ENCODE measurements around the gene CDPF1. TPM values are rescaled to one million over a fixed set of nuclear protein-coding genes. Genes with fewer than 3 reads are reported as not detected.
"Not testable (repeated sequence)": the region's sequence is repeated elsewhere in the genome, so short reads cannot be mapped to it uniquely, and the experiment has no call there.

CDPF1 gene
- polyA plus RNA-seq, 3 donors = 8.3 to 8.4 (median 8.3) TPM

- WGBS (ENCODE audit: insufficient coverage) = 97% methylated on average over 11 of the region's 17 CpGs
- Histone ChIP-seq H3K9ac (ENCODE audit: insufficient read depth, low read length, poor library complexity, severe bottlenecking) (no peak overlapping the region), H3K79me2 (ENCODE audit: insufficient read depth, low read length) (no peaks in the 10 kb centered on the region), H2AFZ (ENCODE audit: insufficient read depth, low read depth, low read length, poor library complexity, severe bottlenecking) (no peak overlapping the region), H4K20me1 (ENCODE audit: insufficient read depth, low read length) (no peaks in the 10 kb centered on the region), H3K36me3 (replicated peaks in 1 of 2; ENCODE audit: control insufficient read depth in 1 of 2, insufficient read depth in 2 of 2, low read length in 2 of 2) (peaks cover 15 to 56% of the 10 kb centered on the region in 2 donors), H3K27ac (ENCODE audit: low read depth in 1 of 2, low read length in 2 of 2) (no peak overlapping the region), H3K4me3 (replicated peaks in 1 of 3; ENCODE audit: low read depth in 2 of 3, low read length in 3 of 3) (no peak overlapping the region), H3K4me1 (ENCODE audit: control insufficient read depth in 1 of 2, insufficient read depth in 2 of 2, low read length in 2 of 2) (no peaks in the 10 kb centered on the region), H3K27me3 (ENCODE audit: control insufficient read depth in 2 of 2, insufficient read depth in 2 of 2, low read length in 2 of 2) (no peaks in the 10 kb centered on the region), H3K9me3 (replicated peaks in 1 of 2; ENCODE audit: control insufficient read depth in 1 of 2, insufficient read depth in 1 of 2, low read length in 2 of 2) (no peaks in the 10 kb centered on the region), H3K4me2 (replicated peaks; ENCODE audit: extremely low read depth, low read length, poor library complexity, severe bottlenecking) (no peak overlapping the region)
- H3K27ac Mint-ChIP-seq = peak overlapping the region in 1 of 7 donors; percentile 4
- no peak overlapping the region for H3K4me3 Mint-ChIP-seq
- TF ChIP-seq CTCF (IDR thresholded peaks at IDR 0.05) = no peak
- no peak for DNase-seq
- no peaks in the 10 kb centered on the region for H3K27me3 Mint-ChIP-seq (ENCODE audit: low read depth in 3 of 3)
- intact Hi-C loops (cut with micrococcal nuclease) = no loop called here
- H3K36me3 Mint-ChIP-seq = peaks cover 40 to 56% of the 10 kb centered on the region in 2 donors
- H3K4me1 Mint-ChIP-seq = no peaks in the 10 kb centered on the region
- H3K9me3 Mint-ChIP-seq = peaks cover 0 to 4% (median 0%) of the 10 kb centered on the region in 7 donors
Observed at GRCh38 chr22:46201059-46201757, 48.9 kb downstream of the CDPF1 start.

- H4K20me1 ChIP-seq (ENCODE audit: insufficient read depth, low read length); H3K27me3 Mint-ChIP-seq (ENCODE audit: low read depth in 3 of 3); H2AFZ ChIP-seq (ENCODE audit: insufficient read depth, low read depth, low read length, poor library complexity, severe bottlenecking); H3K27ac ChIP-seq (ENCODE audit: low read depth in 1 of 2, low read length in 2 of 2); H3K9ac ChIP-seq (ENCODE audit: insufficient read depth, low read length, poor library complexity, severe bottlenecking); H3K4me1 Mint-ChIP-seq; H3K79me2 ChIP-seq (ENCODE audit: insufficient read depth, low read length); H3K4me2 ChIP-seq (replicated peaks; ENCODE audit: extremely low read depth, low read length, poor library complexity, severe bottlenecking); H3K9me3 ChIP-seq (replicated peaks in 1 of 2; ENCODE audit: control insufficient read depth in 1 of 2, insufficient read depth in 1 of 2, low read length in 2 of 2); DNase-seq; H3K9me3 Mint-ChIP-seq; H3K4me3 Mint-ChIP-seq; H3K4me1 ChIP-seq (ENCODE audit: control insufficient read depth in 1 of 2, insufficient read depth in 2 of 2, low read length in 2 of 2); H3K27me3 ChIP-seq (ENCODE audit: control insufficient read depth in 2 of 2, insufficient read depth in 2 of 2, low read length in 2 of 2); H3K4me3 ChIP-seq (replicated peaks in 1 of 3; ENCODE audit: low read depth in 2 of 3, low read length in 3 of 3); intact Hi-C loops (cut with micrococcal nuclease): not testable (repeated sequence)
- 97% methylated on average over 13 of the region's 18 CpGs for WGBS (ENCODE audit: insufficient coverage)
- Mint-ChIP-seq H3K36me3 (peaks cover 27 to 41% of the 10 kb centered on the region in 2 donors), H3K27ac (peak overlapping the region in 1 of 7 donors; percentile 8)
- peaks cover 13 to 40% of the 10 kb centered on the region in 2 donors for H3K36me3 ChIP-seq (replicated peaks in 1 of 2; ENCODE audit: control insufficient read depth in 1 of 2, insufficient read depth in 2 of 2, low read length in 2 of 2)
Observed at GRCh38 chr22:46198806-46199205, 51.3 kb downstream of the CDPF1 start.

Data from CD14-positive monocyte (primary cell).